Nephron (organoid): ENCODE measurements around the gene SLC12A9.
A peak's percentile ranks its signal among the peaks of the same experiment; 100 is the strongest.

Experiments used
- H3K27ac Mint-ChIP-seq, 3 experiments: 2 replicates each; pipeline ENCODE4 v1.8.0; 2020; ENCODE audit warnings: mixed read lengths in 3 of 3, mild to moderate bottlenecking in 2 of 3, moderate library complexity in 1 of 3
- H3K27me3 Mint-ChIP-seq: 2 replicates; pipeline ENCODE4 v1.8.0; 2021; ENCODE audit warnings: low read depth, mild to moderate bottlenecking, moderate library complexity, mixed read lengths
- H3K36me3 Mint-ChIP-seq: 2 replicates; pipeline ENCODE4 v1.8.0; 2020; ENCODE audit warnings: low read depth, mixed read lengths
- H3K4me1 Mint-ChIP-seq: 2 replicates; pipeline ENCODE4 v1.8.0; 2020; ENCODE audit warnings: mixed read lengths
- H3K4me3 Mint-ChIP-seq, 3 experiments: 2 replicates each; pipeline ENCODE4 v1.8.0; 2020; ENCODE audit warnings: mild to moderate bottlenecking in 3 of 3, mixed read lengths in 3 of 3, moderate library complexity in 2 of 3
- H3K9me3 Mint-ChIP-seq: 2 replicates; pipeline ENCODE4 v1.8.0; 2020; ENCODE audit warnings: mixed read lengths
- CTCF ChIP-seq, 3 experiments: fragments of 200-600 bp; sonication (generic); IDR thresholded peaks; one replicate each; pipeline ENCODE4 v1.5.0; 2021; ENCODE audit warnings: antibody characterized with exemption in 3 of 3; ENCODE audit not compliant: unreplicated experiment in 3 of 3

SLC12A9 gene

DNA sequence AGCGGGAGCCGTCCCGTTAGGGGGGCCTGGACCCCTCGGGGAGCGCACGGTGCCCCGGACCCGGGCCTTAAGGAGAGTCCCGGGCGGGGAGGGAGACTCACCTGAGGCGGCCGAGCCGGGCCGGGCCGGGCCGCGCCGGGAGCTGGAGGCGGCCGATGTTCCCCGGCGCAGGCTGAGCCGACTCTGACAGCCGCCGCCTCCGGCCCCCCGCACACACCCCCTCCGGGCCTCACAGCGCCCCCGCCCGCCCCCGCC is 43.1 kb downstream of the SLC12A9 start, which contains the start of gene ACHE:
ACHE (minus strand) TSS at position 188 of the 255 bp plus-strand sequence. CDS start 1,656 bp downstream, outside the sequence.
- no peaks in the 10 kb centered on the region for H3K36me3 Mint-ChIP-seq
- H3K4me1 Mint-ChIP-seq, result peaks cover 23% of the 10 kb centered on the region
- peak within 1 kb of the TSS in 2 of 3 experiments; percentile 14 to 75 for H3K27ac Mint-ChIP-seq
- TF ChIP-seq CTCF (IDR thresholded peaks at IDR 0.05; ENCODE audit: unreplicated experiment in 3 of 3), result no peak
- peaks cover 37% of the 10 kb centered on the region for H3K27me3 Mint-ChIP-seq
- no peaks in the 10 kb centered on the region for H3K9me3 Mint-ChIP-seq
- H3K4me3 Mint-ChIP-seq, result peak within 1 kb of the TSS; percentile 84 to 93 (median 88)

DNA sequence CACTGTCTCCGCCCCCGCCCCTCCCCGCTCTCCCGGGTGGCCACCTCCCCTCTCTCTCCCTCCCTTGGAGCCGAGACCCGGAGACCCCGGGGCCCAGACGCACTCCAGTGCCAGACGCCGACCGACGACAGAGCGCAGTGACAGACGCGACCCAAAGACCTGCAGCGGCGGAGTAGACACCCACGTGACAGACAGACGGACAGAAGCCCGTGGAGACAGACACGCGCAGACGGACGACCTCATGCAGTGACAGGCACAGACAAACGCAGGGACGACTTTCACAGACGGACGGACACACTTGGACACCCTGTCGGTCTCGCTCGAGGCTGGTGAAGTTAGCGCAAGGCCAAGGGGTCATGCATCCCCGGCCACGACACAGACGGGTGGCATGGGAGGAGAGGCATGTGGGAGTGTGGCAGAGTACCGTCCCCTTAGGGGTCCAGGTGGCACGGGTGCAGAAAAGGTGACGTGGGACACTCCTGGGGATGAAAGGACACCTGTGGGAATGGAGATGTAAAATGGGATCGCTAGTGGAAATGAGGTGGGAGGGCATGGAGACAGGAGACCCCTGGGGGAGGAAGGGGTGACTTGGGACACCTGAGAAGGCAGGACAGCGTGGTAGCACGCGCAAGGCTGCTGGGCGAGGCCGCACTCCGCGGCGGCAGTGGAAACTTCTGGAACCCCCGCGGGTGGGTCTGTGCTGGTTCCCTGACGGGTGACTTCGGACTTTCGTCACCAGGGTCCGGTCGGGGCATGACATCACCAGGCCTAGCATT is 43.6 kb downstream of the SLC12A9 start:
- Mint-ChIP-seq H3K4me1 (peaks cover 22% of the 10 kb centered on the region), H3K9me3 (no peaks in the 10 kb centered on the region), H3K27ac (peak overlapping the region in 2 of 3 experiments; percentile 14 to 75), H3K4me3 (peak overlapping the region; percentile 84 to 93 (median 88)), H3K36me3 (no peaks in the 10 kb centered on the region), H3K27me3 (peaks cover 37% of the 10 kb centered on the region)
- no peak for TF ChIP-seq CTCF (IDR thresholded peaks at IDR 0.05; ENCODE audit: unreplicated experiment in 3 of 3)

DNA sequence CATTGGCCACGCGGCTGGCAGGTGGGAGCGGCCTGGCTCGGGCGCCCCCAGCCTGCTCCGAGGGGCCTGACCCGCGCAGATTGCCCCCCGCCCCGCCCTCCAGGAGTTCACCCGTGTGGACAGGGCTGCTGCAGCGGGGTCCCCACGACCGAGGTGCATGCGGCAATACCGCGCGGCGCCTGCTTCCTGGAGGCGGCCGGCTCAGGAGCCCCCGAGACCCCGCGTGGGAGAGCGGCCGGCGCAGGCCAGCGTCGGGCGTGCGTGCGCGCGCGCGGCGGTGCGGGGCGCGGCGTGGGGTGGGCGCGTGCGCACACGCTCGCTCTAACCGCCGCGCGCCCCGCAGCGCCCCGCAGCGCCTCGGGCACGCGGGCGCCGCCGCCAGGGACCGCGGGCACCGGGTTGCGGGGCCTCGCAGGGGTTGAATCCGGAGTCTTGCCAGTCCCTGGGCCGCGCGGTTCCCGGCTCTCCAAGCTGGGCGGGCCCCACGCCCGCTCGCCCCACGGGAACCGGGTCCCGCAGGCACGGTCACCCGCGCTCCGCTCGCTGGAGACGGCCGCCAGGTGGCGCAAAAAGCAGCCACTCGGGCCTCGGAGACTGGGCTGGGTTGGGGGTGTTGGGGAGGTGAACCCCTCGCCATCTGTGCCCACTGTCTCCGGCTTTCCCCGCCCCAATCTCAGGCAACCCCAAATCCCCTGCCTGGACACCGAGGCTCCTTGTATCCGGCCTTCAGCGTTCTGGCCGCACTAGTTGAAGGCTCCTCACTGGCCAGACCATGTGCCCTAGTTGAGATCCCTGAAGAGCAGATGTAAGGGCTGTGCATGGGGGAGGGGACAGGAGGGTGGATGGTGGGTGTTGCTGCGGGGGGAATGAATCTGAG is 44.5 kb downstream of the SLC12A9 start:
- Mint-ChIP-seq H3K4me3 (peak overlapping the region; percentile 84 to 93 (median 88)), H3K9me3 (no peaks in the 10 kb centered on the region), H3K4me1 (peaks cover 14% of the 10 kb centered on the region), H3K27me3 (peaks cover 37% of the 10 kb centered on the region), H3K27ac (no peak overlapping the region), H3K36me3 (no peaks in the 10 kb centered on the region)
- TF ChIP-seq CTCF (IDR thresholded peaks at IDR 0.05; ENCODE audit: unreplicated experiment in 3 of 3), result peak; percentile 83 to 88 (median 86)

- peak overlapping the region; percentile 79 to 85 (median 82) for H3K4me3 Mint-ChIP-seq
- TF ChIP-seq CTCF (IDR thresholded peaks at IDR 0.05; ENCODE audit: unreplicated experiment in 3 of 3), result no peak
- H3K36me3 Mint-ChIP-seq, result no peaks in the 10 kb centered on the region
- peaks cover 6% of the 10 kb centered on the region for H3K4me1 Mint-ChIP-seq
- H3K27me3 Mint-ChIP-seq, result peaks cover 37% of the 10 kb centered on the region
- H3K9me3 Mint-ChIP-seq, result no peaks in the 10 kb centered on the region
- no peak overlapping the region for H3K27ac Mint-ChIP-seq
These were observed 45.4 kb downstream of the SLC12A9 start for GRCh38 chr7:100897772-100898454.

GRCh38 chr7:100899432-100899831 is 46.9 kb downstream of the SLC12A9 start:
- Mint-ChIP-seq H3K27me3 (peaks cover 42% of the 10 kb centered on the region), H3K36me3 (no peaks in the 10 kb centered on the region), H3K27ac (no peak overlapping the region), H3K9me3 (no peaks in the 10 kb centered on the region), H3K4me3 (no peak overlapping the region), H3K4me1 (peaks cover 5% of the 10 kb centered on the region)
- TF ChIP-seq CTCF (IDR thresholded peaks at IDR 0.05; ENCODE audit: unreplicated experiment in 3 of 3), result no peak
